DOHH2 (cell line): ENCODE measurements around the gene CCDC15.

Experiments used
- H3F3A ChIP-seq: fragments of 200-600 bp; sonication (generic), shearing (Covaris generic); 2 replicates; pipeline ENCODE4 v1.6.0; 2016; ENCODE audit warnings: antibody characterized with exemption, mild to moderate bottlenecking; ENCODE audit not compliant: control insufficient read depth, insufficient read depth
- H3K27ac ChIP-seq: fragments of 200-600 bp; sonication (generic); 2 replicates; pipeline ENCODE4 v1.5.1; 2014; ENCODE audit warnings: low read depth, mild to moderate bottlenecking, low read length, moderate library complexity
- H3K27me3 ChIP-seq: fragments of 200-600 bp; sonication (generic); 2 replicates; pipeline ENCODE4 v1.6.1; 2014; ENCODE audit warnings: mild to moderate bottlenecking, low read length, mixed read lengths; ENCODE audit not compliant: control insufficient read depth
- H3K36me3 ChIP-seq: fragments of 200-600 bp; sonication (generic); 2 replicates; pipeline ENCODE4 v1.6.1; 2014; ENCODE audit warnings: mild to moderate bottlenecking, low read length, moderate library complexity, mixed read lengths; ENCODE audit not compliant: control insufficient read depth
- H3K4me1 ChIP-seq: fragments of 200-600 bp; sonication (generic); 2 replicates; pipeline ENCODE4 v1.6.1; 2014; ENCODE audit warnings: mild to moderate bottlenecking, low read length, mixed read lengths; ENCODE audit not compliant: control insufficient read depth
- H3K4me2 ChIP-seq: fragments of 200-600 bp; sonication (generic); 2 replicates; pipeline ENCODE4 v1.6.0; 2014; ENCODE audit warnings: mild to moderate bottlenecking, low read length, moderate library complexity
- H3K4me3 ChIP-seq: fragments of 200-600 bp; sonication (generic); 2 replicates; pipeline ENCODE4 v1.5.1; 2014; ENCODE audit warnings: mild to moderate bottlenecking, low read length, mixed read lengths
- H3K79me2 ChIP-seq: fragments of 200-600 bp; sonication (generic); 2 replicates; pipeline ENCODE4 v1.6.1; 2014; ENCODE audit warnings: mild to moderate bottlenecking, low read length, mixed read lengths; ENCODE audit not compliant: control insufficient read depth
- H3K9me2 ChIP-seq: fragments of 200-600 bp; sonication (generic); replicated peaks from 2 replicates; pipeline ENCODE4 v1.6.1; 2014; ENCODE audit warnings: mild to moderate bottlenecking, low read length, mixed read lengths; ENCODE audit not compliant: control insufficient read depth
- H3K9me3 ChIP-seq: fragments of 200-600 bp; sonication (generic); 2 replicates; pipeline ENCODE4 v1.6.1; 2014; ENCODE audit warnings: antibody characterized with exemption, low read length, mixed read lengths; ENCODE audit not compliant: control insufficient read depth, insufficient read depth
- H4K20me1 ChIP-seq: fragments of 200-600 bp; sonication (generic); 2 replicates; pipeline ENCODE4 v1.6.0; 2014; ENCODE audit warnings: low read depth, mild to moderate bottlenecking, antibody characterized with exemption, low read length, moderate library complexity; ENCODE audit not compliant: control insufficient read depth, insufficient read depth
- CTCF ChIP-seq: fragments of 200-600 bp; sonication (generic); IDR thresholded peaks from one replicate; pipeline ENCODE4 v1.5.1; 2014; ENCODE audit warnings: antibody characterized with exemption, mild to moderate bottlenecking, low read depth, low read length; ENCODE audit not compliant: poor library complexity, severe bottlenecking
- EZH2phosphoT487 ChIP-seq: fragments of 200-600 bp; sonication (generic); IDR thresholded peaks from 2 replicates; pipeline ENCODE4 v1.6.1; 2017; ENCODE audit warnings: borderline replicate concordance, mild to moderate bottlenecking, antibody characterized with exemption, low read length, moderate library complexity, mixed read lengths

The CCDC15 gene

DNA sequence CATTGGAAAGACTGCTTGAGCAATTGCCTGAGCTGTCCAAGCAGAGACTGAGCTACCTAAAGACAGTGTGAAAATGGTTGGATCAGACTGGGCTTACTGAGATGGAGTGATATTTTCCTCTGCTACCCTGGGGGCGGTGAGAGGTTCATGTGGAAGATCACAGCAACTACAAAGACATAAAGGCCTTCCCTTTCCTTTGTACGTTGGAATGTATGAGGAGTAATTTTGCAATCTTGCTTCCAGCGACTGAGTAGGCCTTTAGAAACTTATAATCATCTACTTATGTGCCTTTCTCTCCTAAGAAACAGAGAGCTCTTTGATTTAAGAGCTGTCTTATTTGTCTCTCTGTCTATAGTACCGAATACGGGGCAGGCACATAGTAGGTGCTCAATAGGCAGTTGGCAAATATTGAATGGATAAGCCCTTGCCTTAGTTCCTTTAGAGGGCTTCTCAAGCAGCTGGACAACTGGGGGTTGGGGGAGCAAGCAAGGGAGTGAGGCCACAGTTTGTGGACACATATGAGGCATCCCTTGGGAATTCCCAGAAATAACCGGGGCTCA, 15.7 kb upstream of the CCDC15 start:
- no peaks in the 10 kb centered on the region for H3K9me2 ChIP-seq
- no peaks in the 10 kb centered on the region for H3F3A ChIP-seq
- H3K4me2 ChIP-seq: no peak overlapping the region
- H3K79me2 ChIP-seq: no peaks in the 10 kb centered on the region
- no peaks in the 10 kb centered on the region for H4K20me1 ChIP-seq
- TF ChIP-seq EZH2phosphoT487 (no peak), CTCF (no peak)
- peaks cover 29% of the 10 kb centered on the region for H3K27me3 ChIP-seq
- no peaks in the 10 kb centered on the region for H3K9me3 ChIP-seq
- H3K4me1 ChIP-seq: no peaks in the 10 kb centered on the region
- H3K4me3 ChIP-seq: no peak overlapping the region
- H3K36me3 ChIP-seq: no peaks in the 10 kb centered on the region
- no peak overlapping the region for H3K27ac ChIP-seq

- Histone ChIP-seq H4K20me1 (no peaks in the 10 kb centered on the region), H3K4me2 (no peak overlapping the region), H3K9me3 (no peaks in the 10 kb centered on the region), H3K27ac (no peak overlapping the region), H3K79me2 (no peaks in the 10 kb centered on the region), H3K36me3 (no peaks in the 10 kb centered on the region), H3K27me3 (peaks cover 29% of the 10 kb centered on the region), H3K4me1 (no peaks in the 10 kb centered on the region), H3K9me2 (no peaks in the 10 kb centered on the region), H3K4me3 (no peak overlapping the region), H3F3A (no peaks in the 10 kb centered on the region)
- TF ChIP-seq CTCF (no peak), EZH2phosphoT487 (no peak)
These were observed 15.0 kb upstream of the CCDC15 start for GRCh38 chr11:124938970-124939369.

DNA sequence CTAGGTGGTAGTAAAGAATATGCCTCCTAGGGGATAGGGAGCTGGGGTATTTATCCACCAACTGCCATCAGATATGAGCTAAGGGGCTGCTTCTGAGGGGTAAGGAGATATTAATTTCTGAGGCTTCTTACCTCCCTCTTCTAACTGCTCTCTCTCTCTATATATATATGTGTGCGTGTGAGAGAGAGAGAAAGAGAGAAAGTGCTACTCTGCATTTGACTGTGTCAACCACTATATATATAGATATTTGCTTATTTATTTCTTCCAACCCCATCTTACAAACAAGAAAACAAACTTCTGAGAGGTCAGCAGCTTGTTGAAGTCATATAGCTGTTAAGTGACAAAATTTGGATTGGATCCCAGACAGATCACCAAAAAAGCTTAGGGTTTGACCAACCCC, 12.3 kb upstream of the CCDC15 start:
- no peaks in the 10 kb centered on the region for H3K4me1 ChIP-seq
- no peak for TF ChIP-seq EZH2phosphoT487
- TF ChIP-seq CTCF: no peak
- no peaks in the 10 kb centered on the region for H3K9me2 ChIP-seq
- H3K9me3 ChIP-seq: no peaks in the 10 kb centered on the region
- H3K4me2 ChIP-seq: no peak overlapping the region
- no peaks in the 10 kb centered on the region for H3K36me3 ChIP-seq
- H3K4me3 ChIP-seq: no peak overlapping the region
- H3K27me3 ChIP-seq: peaks cover 19% of the 10 kb centered on the region
- H3K79me2 ChIP-seq: no peaks in the 10 kb centered on the region
- H3K27ac ChIP-seq: no peak overlapping the region
- H3F3A ChIP-seq: no peaks in the 10 kb centered on the region
- no peaks in the 10 kb centered on the region for H4K20me1 ChIP-seq
